Measurements from ENCODE around the gene COG8. TPM values are rescaled to one million over a fixed set of nuclear protein-coding genes. Genes with fewer than 3 reads are reported as not detected.

Gene COG8
- total and polyA plus RNA-seq, 10 of the 15 experiments (the other 5 are each of a cell fraction or from before 2014, with no cell fraction given) = 2.8 to 39.6 (median 23.8) TPM

GRCh38 chr16:69323415-69323814 lies 15.9 kb downstream of the COG8 start:
- ChIA-PET CTCF (interaction anchor here (0.9 kb wide), 1 partner anchor 11 kb away, joined by 3 read pairs; no protein-coding TSS in a partner anchor), POLR2A (no interaction called here), SMC1A (ENCODE audit: uncharacterized antibody, unreplicated experiment) (no interaction called here), RAD21 (ENCODE audit: unreplicated experiment) (no interaction called here)
- 99% methylated on average over 14 of the region's 14 CpGs for WGBS (ENCODE audit: insufficient coverage, insufficient replicate concordance, low lambda C conversion rate, missing lambda C conversion rate)
- peaks cover 37% of the 10 kb centered on the region for H3K79me2 ChIP-seq (ENCODE audit: control insufficient read depth, insufficient read depth, low read length)
- BruUV-seq (replicated peaks) = no TSS peak
- peaks cover 43 to 49% of the 10 kb centered on the region in 2 experiments for H3K36me3 ChIP-seq (ENCODE audit: control insufficient read depth in 2 of 2, insufficient read depth in 2 of 2, low read length in 1 of 2)
- intact Hi-C loops (cut with micrococcal nuclease; ENCODE audit: unreplicated experiment) = no loop called here
- DNase-seq (ENCODE audit: low read depth, low spot score) (no peak), FAIRE-seq (no peak), ATAC-seq (no peak)
- 0 out of 2 replicates have a peak, but pooled peaks cover 2% of the 10 kb centered on the region for H4K20me1 ChIP-seq (ENCODE audit: control insufficient read depth, insufficient read depth)
- no peak overlapping the region for H2AFZ ChIP-seq (ENCODE audit: control insufficient read depth, low read depth, low read length)
- H3K4me2 ChIP-seq (ENCODE audit: control insufficient read depth, insufficient read depth) = no peak overlapping the region
- in situ Hi-C loops (cut with MboI) = no loop called here
- H3K4me1 ChIP-seq (ENCODE audit: control insufficient read depth, insufficient read depth, low read length) = peaks cover 2% of the 10 kb centered on the region
- no peaks in the 10 kb centered on the region for H3K27me3 ChIP-seq (replicated peaks in 1 of 2; ENCODE audit: control insufficient read depth in 2 of 2, insufficient read depth in 2 of 2, low read length in 1 of 2)
- H3K9me3 ChIP-seq (replicated peaks; ENCODE audit: control insufficient read depth, insufficient read depth, low read length) = no peaks in the 10 kb centered on the region
- H3K4me3 ChIP-seq = no peak overlapping the region
- TF ChIP-seq CBX3 (IDR thresholded peaks at IDR 0.05; ENCODE audit: borderline replicate concordance, low read depth) = no peak
- no peak for TF ChIP-seq ZBTB4 (CRISPR knock-in tag; IDR thresholded peaks at IDR 0.05)
- no peak for TF ChIP-seq NFIC (IDR thresholded peaks at IDR 0.05; ENCODE audit: low read depth, low read length)
- TF ChIP-seq NFXL1 (IDR thresholded peaks at IDR 0.05; ENCODE audit: borderline replicate concordance) = no peak
- no peak for TF ChIP-seq SREBF2 (IDR thresholded peaks at IDR 0.05; ENCODE audit: low read length)
- TF ChIP-seq SMC3 (IDR thresholded peaks at IDR 0.05; ENCODE audit: borderline replicate concordance, low read length) = no peak
- TF ChIP-seq MEF2A (IDR thresholded peaks at IDR 0.05; ENCODE audit: insufficient read depth, low read depth, low read length) = no peak
- peak in 1 of 2 experiments; percentile 25; a peak in 1 of 4 replicates for TF ChIP-seq BHLHE40 (IDR thresholded peaks at IDR 0.05; ENCODE audit: borderline replicate concordance in 1 of 2, low read depth in 2 of 2, low read length in 1 of 2)
- TF ChIP-seq IRF3 (IDR thresholded peaks at IDR 0.05) = no peak
- TF ChIP-seq BCL11A (IDR thresholded peaks at IDR 0.05; ENCODE audit: low read depth, low read length) = no peak
- no peak for TF ChIP-seq SKIL (IDR thresholded peaks at IDR 0.05; ENCODE audit: low read depth, poor library complexity, severe bottlenecking)
- no peak for TF ChIP-seq MTA3 (IDR thresholded peaks at IDR 0.05; ENCODE audit: borderline replicate concordance, low read length)
- TF ChIP-seq ZNF622 (IDR thresholded peaks at IDR 0.05) = no peak
- TF ChIP-seq POLR2A (IDR thresholded peaks at IDR 0.05; ENCODE audit: low read depth, low read length) = peak; percentile 26; the same call in 1 of the 2 replicates
- no peak for TF ChIP-seq ZNF24 (IDR thresholded peaks at IDR 0.05)
- TF ChIP-seq TCF7 (IDR thresholded peaks at IDR 0.05; ENCODE audit: borderline replicate concordance) = no peak
- no peak for TF ChIP-seq BCLAF1 (IDR thresholded peaks at IDR 0.05)
- H3K9ac ChIP-seq (ENCODE audit: control insufficient read depth, insufficient read depth, low read length) = no peak overlapping the region
- H3K27ac ChIP-seq (ENCODE audit: control insufficient read depth, insufficient read depth) = no peak overlapping the region
